Stimulated activated effector memory CD8-positive, alpha-beta T cell treated with anti-CD3 and anti-CD28 coated beads, Interleukin-12 subunit alpha, Interleukin-12 subunit beta, amount 100 ng/mL, for 72 hours (primary cell): Measurements from ENCODE around the gene GNE.
"Not testable (repeated sequence)": the region's sequence is repeated elsewhere in the genome, so short reads cannot be mapped to it uniquely, and the experiment has no call there.

Source experiments
- ATAC-seq: fragments of 150-1000 bp; cut with Tn5 transposase; 2 replicates; pipeline ENCODE4 v1.10.0; 2021
- DNase-seq, 2 donors: peaks; one replicate each; pipeline ENCODE4 v3.0.0; 2021 to 2022; ENCODE audit warnings: low spot score in 2 of 2
- H3K27ac Mint-ChIP-seq: one replicate; pipeline ENCODE4 v1.8.0; 2022; ENCODE audit warnings: mild to moderate bottlenecking, mixed read lengths
- H3K36me3 Mint-ChIP-seq: one replicate; pipeline ENCODE4 v1.8.0; 2022; ENCODE audit warnings: mild to moderate bottlenecking, mixed read lengths
- H3K4me1 Mint-ChIP-seq: one replicate; pipeline ENCODE4 v1.8.0; 2022; ENCODE audit warnings: mixed read lengths
- H3K4me3 Mint-ChIP-seq: one replicate; pipeline ENCODE4 v1.8.0; 2022; ENCODE audit warnings: mild to moderate bottlenecking, mixed read lengths
- H3K9me3 Mint-ChIP-seq: one replicate; pipeline ENCODE4 v1.8.0; 2022; ENCODE audit warnings: mixed read lengths

The GNE gene

DNA sequence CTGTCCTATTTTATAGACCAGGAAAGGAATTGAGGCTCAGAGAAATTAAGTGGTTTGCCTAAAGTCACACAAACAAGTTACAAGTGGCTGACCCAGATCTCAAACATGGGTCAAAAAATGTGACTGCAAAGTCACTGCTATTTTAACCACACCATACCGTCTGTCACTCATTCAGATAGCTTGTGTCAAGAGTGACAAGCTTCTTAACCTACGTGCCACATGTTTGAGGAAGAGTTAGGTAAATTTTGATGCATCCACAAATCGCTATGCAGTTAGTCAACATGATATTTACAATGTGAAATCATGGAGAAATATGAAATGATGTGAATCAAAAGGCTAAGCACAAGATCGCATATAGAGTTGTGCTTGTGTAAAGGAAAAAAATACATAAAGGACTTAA lies 22.7 kb upstream of the GNE start:
- Mint-ChIP-seq H3K4me3 (no peak overlapping the region), H3K9me3 (no peaks in the 10 kb centered on the region), H3K36me3 (no peaks in the 10 kb centered on the region)

DNA sequence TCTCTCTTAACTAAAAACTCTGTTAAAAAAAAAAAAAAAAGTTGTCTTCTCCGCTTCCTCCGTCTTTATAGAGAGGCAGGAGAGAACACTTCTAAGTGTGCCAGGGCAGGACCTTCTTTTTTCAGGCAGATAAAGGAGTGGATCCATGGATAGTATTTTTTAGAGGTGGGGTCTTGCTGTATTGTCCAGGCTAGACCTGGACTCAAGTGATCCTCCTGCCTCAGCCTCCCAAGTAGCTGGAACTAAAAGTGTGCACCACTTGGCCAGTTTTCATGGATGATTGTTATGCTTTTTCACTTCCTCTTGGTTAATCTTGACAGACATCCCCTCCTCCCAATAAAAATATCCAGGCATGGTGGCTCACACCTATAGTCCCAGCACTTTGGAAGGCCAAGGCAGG lies 20.0 kb upstream of the GNE start:
- no peak overlapping the region for H3K27ac Mint-ChIP-seq
- DNase-seq: no peak
- H3K36me3 Mint-ChIP-seq: no peaks in the 10 kb centered on the region
- no peaks in the 10 kb centered on the region for H3K4me1 Mint-ChIP-seq
- H3K4me3 Mint-ChIP-seq: no peak overlapping the region
- no peaks in the 10 kb centered on the region for H3K9me3 Mint-ChIP-seq
- ATAC-seq: no peak

More for the DNA sequence above, 22.7 kb upstream of the GNE start:
- no peak for ATAC-seq
- Mint-ChIP-seq H3K4me1 (no peaks in the 10 kb centered on the region), H3K27ac (no peak overlapping the region)
- DNase-seq: no peak

DNA sequence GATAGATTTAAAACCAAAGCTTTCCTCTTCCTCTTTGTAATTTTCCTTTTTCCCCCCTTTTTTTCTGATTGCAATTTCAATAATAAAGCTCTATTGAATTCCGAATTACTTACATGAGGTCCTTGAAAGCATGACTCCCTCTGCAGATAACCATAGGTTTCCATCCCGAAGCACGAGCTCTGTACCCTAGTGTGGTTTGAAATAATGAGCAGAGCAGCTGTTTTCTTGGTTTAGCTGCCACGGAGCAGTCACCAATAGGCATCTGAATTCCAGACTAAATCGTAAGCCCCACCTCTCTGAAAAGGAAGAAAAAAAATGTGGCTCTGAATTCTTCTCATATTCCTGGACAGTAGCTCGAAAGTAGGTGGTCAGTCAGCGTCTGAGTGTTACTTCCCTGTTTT lies 18.5 kb upstream of the GNE start:
- Mint-ChIP-seq H3K9me3 (no peaks in the 10 kb centered on the region), H3K27ac (no peak overlapping the region), H3K4me1 (no peaks in the 10 kb centered on the region), H3K4me3 (no peak overlapping the region), H3K36me3 (no peaks in the 10 kb centered on the region)
- DNase-seq: no peak
- no peak for ATAC-seq

DNA sequence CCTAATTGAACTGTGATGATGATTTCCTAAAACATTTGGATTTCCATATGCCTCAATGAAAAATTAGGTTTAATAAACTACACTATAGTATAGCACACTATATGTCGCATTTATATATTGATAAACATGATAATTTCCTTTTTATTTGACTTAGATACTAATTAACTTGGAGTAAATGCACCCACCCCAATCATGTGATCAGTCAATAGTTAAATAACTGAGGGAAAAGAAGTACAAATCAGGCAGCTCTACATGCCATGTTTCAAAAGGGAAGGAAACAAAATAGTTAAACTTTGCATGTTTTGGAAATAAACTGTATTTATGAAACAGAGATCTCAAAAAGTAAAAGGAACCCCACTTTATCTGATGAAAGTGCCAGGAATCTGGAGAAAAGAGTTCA lies 18.0 kb upstream of the GNE start:
- H3K27ac Mint-ChIP-seq: no peak overlapping the region
- H3K4me3 Mint-ChIP-seq: no peak overlapping the region
- no peak for DNase-seq
- H3K36me3 Mint-ChIP-seq: no peaks in the 10 kb centered on the region
- no peaks in the 10 kb centered on the region for H3K4me1 Mint-ChIP-seq
- no peaks in the 10 kb centered on the region for H3K9me3 Mint-ChIP-seq
- ATAC-seq: no peak

DNA sequence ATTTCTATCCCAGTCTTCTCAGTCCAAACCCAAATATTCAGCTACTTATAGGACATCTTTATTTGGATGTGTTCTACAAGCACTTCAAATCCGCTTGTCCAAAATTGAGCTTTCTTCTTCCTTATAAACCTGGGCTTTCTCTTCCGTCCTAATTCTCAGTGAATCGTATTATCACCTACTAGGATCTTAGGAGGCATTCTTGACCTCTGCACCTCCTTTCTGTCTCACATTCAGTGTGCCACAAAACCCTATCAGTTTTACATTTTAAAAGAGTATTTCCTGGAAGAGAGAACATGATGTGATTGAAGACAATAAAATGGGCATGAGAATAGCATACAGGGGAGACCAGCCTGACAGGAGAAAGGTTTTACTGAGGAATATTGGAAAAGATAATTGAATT lies 16.8 kb upstream of the GNE start:
- H3K27ac Mint-ChIP-seq: no peak overlapping the region
- no peak for DNase-seq
- no peaks in the 10 kb centered on the region for H3K36me3 Mint-ChIP-seq
- no peak overlapping the region for H3K4me3 Mint-ChIP-seq
- H3K9me3 Mint-ChIP-seq: no peaks in the 10 kb centered on the region
- H3K4me1 Mint-ChIP-seq: no peaks in the 10 kb centered on the region
- ATAC-seq: no peak

DNA sequence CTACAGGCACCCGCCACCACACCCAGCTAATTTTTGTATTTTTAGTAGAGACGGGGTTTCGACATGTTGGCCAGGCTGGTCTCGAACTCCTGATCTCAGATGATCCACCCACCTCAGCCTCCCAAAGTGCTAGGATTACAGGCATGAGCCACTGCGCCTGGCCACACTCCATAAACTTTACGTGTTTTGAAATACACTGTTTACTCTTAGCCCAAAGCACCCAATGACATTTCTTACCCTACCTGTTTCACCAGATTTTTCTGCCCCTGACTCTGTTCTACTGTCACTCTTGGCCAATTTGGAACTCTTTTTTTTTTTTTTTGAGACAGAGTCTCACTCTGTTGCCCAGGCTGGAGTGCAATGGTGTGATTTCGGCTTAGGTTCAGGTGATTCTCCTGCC lies 15.1 kb upstream of the GNE start:
- DNase-seq, H3K4me1 Mint-ChIP-seq, H3K9me3 Mint-ChIP-seq, ATAC-seq, H3K36me3 Mint-ChIP-seq, H3K27ac Mint-ChIP-seq, H3K4me3 Mint-ChIP-seq: not testable (repeated sequence)

DNA sequence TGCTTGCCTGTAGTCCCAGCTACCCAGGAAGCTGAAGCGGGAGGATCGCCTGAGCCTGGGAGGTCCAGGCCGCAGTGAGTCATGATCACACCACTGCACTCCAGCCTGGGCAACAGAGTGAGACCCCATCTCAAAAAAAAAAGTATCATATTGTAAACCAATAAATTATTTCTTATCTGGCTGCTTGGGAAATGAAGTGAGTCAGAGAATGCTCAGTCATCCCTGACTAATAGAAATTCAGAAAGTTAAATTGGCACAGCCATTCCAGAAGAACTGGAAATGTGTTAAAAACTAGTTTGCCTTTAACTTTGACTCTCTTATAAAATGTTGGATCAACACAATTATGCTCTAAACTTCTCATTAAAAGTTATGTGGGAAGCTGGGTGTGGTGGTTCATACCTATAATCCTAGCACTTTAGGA lies 9.8 kb upstream of the GNE start:
- H3K9me3 Mint-ChIP-seq: no peaks in the 10 kb centered on the region
- no peaks in the 10 kb centered on the region for H3K36me3 Mint-ChIP-seq
- no peaks in the 10 kb centered on the region for H3K4me1 Mint-ChIP-seq
- DNase-seq: no peak
- ATAC-seq: no peak
- H3K4me3 Mint-ChIP-seq: no peak overlapping the region
- no peak overlapping the region for H3K27ac Mint-ChIP-seq

DNA sequence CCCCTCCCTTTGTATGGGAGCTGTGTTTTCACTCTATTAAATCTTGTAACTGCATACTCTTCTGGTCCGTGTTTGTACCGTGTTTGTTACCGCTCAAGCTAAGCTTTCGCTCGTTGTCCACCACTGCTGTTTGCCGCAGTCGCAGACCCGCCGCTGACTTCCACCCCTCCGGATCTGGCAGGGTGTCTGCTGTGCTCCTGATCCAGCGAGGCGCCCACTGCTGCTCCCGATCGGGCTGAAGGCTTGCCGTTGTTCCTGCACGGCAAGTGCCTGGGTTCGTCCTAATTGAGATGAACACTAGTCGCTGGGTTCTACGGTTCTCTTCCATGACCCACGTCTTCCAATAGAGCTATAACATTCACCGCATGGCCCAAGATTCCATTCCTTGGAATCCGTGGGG lies 6.6 kb upstream of the GNE start:
- DNase-seq (no peak), ATAC-seq (no peak)
- H3K36me3 Mint-ChIP-seq: no peaks in the 10 kb centered on the region
- no peaks in the 10 kb centered on the region for H3K9me3 Mint-ChIP-seq
- no peak overlapping the region for H3K4me3 Mint-ChIP-seq
- H3K4me1 Mint-ChIP-seq: no peaks in the 10 kb centered on the region
- no peak overlapping the region for H3K27ac Mint-ChIP-seq

DNA sequence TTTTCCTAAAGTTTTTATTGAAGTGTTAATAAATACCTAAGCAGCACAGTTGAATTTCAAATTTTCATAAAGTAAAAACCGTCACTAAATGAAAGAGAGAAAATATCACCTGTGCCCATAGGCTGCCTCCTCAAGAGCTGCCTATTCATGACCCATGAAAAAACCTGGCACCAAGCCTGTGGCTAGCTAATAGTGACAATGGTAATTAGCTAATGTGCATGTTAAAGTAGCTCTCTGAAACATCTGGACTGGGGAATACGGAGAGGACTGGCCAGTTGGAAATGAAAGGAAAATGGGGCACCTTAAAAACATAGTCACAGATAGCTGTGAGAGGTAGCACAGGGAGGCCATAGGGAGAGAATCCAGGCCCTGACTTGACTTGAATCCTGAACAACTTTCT lies 5.4 kb upstream of the GNE start:
- no peaks in the 10 kb centered on the region for H3K9me3 Mint-ChIP-seq
- no peak overlapping the region for H3K4me3 Mint-ChIP-seq
- H3K4me1 Mint-ChIP-seq: peaks cover 1% of the 10 kb centered on the region
- DNase-seq: no peak
- H3K36me3 Mint-ChIP-seq: peaks cover 2% of the 10 kb centered on the region
- no peak overlapping the region for H3K27ac Mint-ChIP-seq
- no peak for ATAC-seq

DNA sequence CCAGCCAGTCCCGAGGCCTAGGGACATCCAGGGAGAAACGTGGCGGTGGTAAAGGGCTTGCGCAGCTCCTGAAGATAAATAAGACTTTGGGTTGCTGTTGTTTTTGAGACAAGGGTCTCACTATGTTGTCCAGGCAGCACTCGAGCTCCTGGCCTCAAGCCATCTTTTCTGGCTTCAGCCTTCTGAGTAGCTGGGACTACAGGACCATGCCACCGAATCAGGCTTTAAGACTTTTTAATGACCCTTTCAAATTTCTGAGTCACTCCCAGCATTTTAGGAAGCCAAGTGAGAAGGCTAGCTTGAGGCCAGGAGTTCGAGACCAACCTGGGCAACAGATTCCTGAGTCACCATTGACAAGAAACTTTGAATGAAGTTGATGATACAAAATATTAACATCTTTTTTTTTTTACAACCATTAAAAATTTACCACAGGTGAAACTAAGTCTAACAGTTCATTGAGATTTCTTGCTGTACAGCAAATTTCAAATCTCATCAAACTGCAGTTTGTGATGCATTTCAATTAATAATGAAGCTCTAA lies 817 bp upstream of the GNE start:
- Mint-ChIP-seq H3K4me1 (peaks cover 6% of the 10 kb centered on the region), H3K27ac (peak overlapping the region; percentile 94), H3K4me3 (peak overlapping the region; percentile 95), H3K9me3 (no peaks in the 10 kb centered on the region), H3K36me3 (peaks cover 14% of the 10 kb centered on the region)
- no peak for ATAC-seq
- DNase-seq: no peak

DNA sequence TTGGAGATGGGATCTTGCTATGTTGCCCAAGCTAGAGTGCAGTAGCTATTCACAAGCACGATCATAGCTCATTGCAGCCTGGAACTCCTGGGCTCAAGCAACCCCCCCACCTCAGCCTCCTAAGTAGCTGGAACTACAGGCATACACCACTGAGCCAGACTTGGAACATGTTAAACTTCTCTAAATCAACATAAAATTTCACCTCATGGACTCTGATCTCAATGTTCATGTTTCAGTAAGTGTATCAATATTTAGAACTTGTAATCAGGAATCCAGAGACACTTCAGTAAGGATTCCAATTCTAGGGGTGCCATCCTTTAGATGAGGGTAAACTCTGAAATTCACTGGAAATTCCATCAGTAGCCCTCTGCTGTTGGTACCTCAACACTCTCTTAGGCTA lies 6.8 kb downstream of the GNE start:
- no peak overlapping the region for H3K4me3 Mint-ChIP-seq
- ATAC-seq: no peak
- DNase-seq: no peak
- H3K9me3 Mint-ChIP-seq: no peaks in the 10 kb centered on the region
- no peak overlapping the region for H3K27ac Mint-ChIP-seq
- peaks cover 32% of the 10 kb centered on the region for H3K36me3 Mint-ChIP-seq
- H3K4me1 Mint-ChIP-seq: peaks cover 16% of the 10 kb centered on the region

DNA sequence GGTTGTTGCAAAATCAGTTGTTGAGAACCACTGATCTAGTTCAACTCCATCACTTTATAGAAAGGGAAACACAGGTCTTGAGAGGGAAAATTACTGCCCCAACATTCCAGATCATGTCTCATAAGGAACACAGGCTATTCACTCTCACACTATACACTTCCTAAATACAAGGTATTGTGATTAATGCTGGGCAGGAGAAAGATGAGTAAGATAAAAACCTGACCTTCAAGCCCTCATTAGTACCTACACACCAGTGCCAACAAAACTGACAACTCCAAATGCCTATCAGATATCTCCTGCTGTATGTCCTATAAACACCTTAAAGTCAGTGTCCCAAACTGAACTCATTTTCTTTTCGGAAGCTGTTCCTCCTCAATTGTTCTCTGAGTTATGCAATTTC lies 8.2 kb downstream of the GNE start:
- DNase-seq (no peak), ATAC-seq (no peak)
- Mint-ChIP-seq H3K4me3 (no peak overlapping the region), H3K36me3 (peaks cover 46% of the 10 kb centered on the region), H3K4me1 (peaks cover 16% of the 10 kb centered on the region), H3K27ac (peak overlapping the region; percentile 14), H3K9me3 (no peaks in the 10 kb centered on the region)

DNA sequence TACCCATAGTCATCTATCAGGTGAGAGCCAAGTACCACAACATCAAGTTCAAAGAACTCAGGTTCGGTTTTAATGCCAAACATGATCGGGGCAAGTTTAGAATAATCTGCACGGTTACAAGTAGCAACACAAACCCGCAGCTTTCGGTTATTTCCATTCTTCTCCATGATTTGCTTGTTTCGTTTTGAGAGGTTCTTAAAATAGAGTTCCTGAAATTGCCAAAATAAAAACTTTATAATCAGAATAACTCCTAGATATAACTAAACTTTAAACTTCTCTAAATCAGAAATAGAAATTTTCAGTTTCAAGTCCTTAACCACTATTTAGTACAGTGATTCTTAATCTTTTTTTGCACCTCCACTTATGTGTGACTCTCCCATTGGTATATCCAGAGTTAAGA lies 9.1 kb downstream of the GNE start:
- Mint-ChIP-seq H3K4me3 (no peak overlapping the region), H3K36me3 (peaks cover 54% of the 10 kb centered on the region), H3K4me1 (peaks cover 16% of the 10 kb centered on the region), H3K27ac (no peak overlapping the region), H3K9me3 (no peaks in the 10 kb centered on the region)
- DNase-seq (no peak), ATAC-seq (no peak)

DNA sequence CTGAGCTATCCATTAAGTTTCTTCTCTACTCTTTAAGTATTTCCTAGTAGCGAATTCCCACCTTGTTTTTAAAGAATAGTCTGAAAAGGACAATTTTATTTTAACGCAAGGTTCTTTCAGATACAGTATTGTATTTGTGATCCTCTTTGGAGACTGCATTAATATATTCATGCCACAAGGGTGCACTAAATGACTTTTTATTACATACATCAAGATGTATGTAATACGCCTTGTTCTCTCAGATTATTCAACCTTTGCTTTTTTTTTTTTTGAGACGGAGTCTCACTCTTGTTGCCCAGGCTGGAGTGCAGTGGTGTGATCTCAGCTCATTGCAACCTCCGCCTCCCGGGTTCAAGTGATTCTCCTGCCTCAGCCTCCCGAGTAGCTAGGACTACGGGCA lies 10.2 kb downstream of the GNE start:
- DNase-seq, H3K9me3 Mint-ChIP-seq, H3K27ac Mint-ChIP-seq, H3K4me3 Mint-ChIP-seq: not testable (repeated sequence)
- Mint-ChIP-seq H3K4me1 (peaks cover 16% of the 10 kb centered on the region), H3K36me3 (peaks cover 66% of the 10 kb centered on the region)
- peak; percentile 53 for ATAC-seq

DNA sequence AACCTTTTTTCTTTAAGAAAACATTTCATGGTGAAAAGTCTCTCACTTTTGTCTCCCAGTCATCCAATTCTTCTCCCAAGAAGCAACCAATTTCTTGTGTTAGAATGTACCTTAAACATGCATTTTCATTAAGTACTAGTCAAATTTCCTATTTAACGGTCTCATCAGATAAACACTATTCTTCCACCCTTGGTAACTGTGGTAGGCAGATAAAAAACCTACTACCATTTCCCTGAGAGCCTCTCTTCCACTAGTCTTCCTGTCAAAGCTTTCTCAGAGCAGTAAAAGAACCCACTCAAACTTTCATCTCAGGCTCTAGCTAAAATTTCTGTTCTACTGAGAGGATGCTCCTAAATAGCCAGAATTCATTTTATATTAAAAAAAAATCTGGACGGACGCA lies 10.9 kb downstream of the GNE start:
- Mint-ChIP-seq H3K9me3 (no peaks in the 10 kb centered on the region), H3K36me3 (peaks cover 73% of the 10 kb centered on the region), H3K4me3 (no peak overlapping the region), H3K27ac (no peak overlapping the region), H3K4me1 (peaks cover 16% of the 10 kb centered on the region)
- no peak for DNase-seq
- ATAC-seq: no peak

DNA sequence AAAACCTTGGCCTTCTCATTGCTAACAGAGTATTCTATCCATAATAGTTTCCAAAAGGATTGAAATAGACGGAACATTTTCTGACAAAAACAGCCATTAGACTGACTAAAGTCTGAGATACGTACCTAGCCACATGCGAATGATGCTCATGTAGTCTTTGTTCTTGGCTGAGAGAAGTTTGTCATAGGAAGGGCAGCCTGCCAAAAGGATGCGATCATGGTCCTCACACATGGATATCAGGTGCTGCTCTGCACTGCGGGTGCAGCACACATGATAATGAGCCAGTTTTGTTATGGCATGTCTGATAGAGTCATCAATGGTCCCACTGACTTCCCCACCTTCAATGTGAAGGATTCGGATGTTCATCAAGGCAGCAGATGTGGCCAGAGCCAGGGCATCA lies 12.3 kb downstream of the GNE start:
- no peaks in the 10 kb centered on the region for H3K9me3 Mint-ChIP-seq
- no peak overlapping the region for H3K27ac Mint-ChIP-seq
- peaks cover 87% of the 10 kb centered on the region for H3K36me3 Mint-ChIP-seq
- ATAC-seq: no peak
- H3K4me3 Mint-ChIP-seq: no peak overlapping the region
- peaks cover 12% of the 10 kb centered on the region for H3K4me1 Mint-ChIP-seq
- no peak for DNase-seq

DNA sequence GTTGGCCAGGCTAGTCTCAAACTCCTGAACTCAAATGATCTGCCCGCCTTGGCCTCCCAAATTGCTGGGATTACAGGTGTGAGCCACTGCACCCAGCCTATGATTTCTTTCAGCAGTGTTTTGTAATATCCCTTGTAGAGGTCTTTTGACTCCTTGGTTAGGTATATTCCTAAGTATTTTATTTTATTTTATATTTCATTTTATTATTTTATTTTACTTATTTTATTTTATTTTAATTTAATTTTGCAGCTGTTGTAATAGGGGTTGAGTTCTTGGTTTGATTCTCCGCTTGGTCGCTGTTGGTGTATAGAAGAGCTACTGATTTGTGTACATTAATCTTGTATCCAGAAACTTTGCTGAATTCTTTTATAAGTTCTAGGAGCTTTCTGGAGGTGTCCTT lies 18.6 kb downstream of the GNE start:
- not testable (repeated sequence) for H3K4me3 Mint-ChIP-seq, H3K4me1 Mint-ChIP-seq, DNase-seq, H3K9me3 Mint-ChIP-seq, H3K27ac Mint-ChIP-seq, ATAC-seq
- peaks cover 64% of the 10 kb centered on the region for H3K36me3 Mint-ChIP-seq
